ENCODE data around the gene FAM210A. TPM values are rescaled to one million over a fixed set of nuclear protein-coding genes. Genes with fewer than 3 reads are reported as not detected.

The FAM210A gene
- total RNA-seq, 1 donor from 2014 or later, result 27.7 TPM

DNA sequence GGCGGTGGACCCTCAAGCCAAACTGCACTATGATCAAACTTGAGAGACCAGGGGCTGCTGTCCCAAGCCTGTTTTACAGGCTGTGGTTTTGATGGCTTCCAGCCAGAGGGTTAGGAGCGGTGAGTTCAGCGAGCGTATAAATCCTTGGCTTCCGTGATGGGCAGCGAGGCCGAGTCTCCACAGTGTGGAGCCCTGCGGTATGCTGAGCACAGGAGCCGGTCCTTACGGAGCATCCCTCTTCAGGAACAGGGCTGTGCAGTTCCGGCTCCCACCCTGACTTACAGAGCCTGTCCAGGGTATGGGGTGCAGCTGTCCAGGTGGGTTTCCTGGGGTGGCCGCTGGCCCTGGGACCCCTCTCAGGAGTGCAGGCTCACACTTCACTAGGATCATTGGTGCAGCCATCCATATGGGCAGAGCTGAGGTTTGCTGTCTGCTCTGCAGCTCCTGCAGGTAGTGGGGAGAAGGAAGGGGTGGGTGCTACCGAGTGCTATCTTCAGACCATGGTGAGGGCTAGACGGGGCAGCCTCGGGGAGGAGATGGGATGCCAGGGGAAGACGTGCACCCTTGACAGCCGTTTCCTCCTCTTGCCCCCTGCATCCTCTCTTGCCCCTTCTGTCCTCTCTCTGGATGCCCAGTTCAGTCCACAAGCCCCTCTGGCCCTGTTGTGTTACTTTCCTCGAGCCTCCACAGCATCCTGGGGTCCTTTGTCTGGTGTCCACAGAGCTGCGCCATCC lies 104.3 kb downstream of the FAM210A start:
- Mint-ChIP-seq H3K36me3 (ENCODE audit: low read depth) (no peaks in the 10 kb centered on the region), H3K9me3 (no peaks in the 10 kb centered on the region), H3K27ac (no peak overlapping the region), H3K27me3 (ENCODE audit: insufficient read depth) (no peaks in the 10 kb centered on the region), H3K4me3 (no peak overlapping the region), H3K4me1 (ENCODE audit: low read depth) (peaks cover 20% of the 10 kb centered on the region)
- no peak for DNase-seq (ENCODE audit: low spot score)
- intact Hi-C loops (cut with micrococcal nuclease), result no loop called here

GRCh38 chr18:13621446-13621849 lies 104.9 kb downstream of the FAM210A start:
- H3K27me3 Mint-ChIP-seq (ENCODE audit: insufficient read depth), result no peaks in the 10 kb centered on the region
- H3K27ac Mint-ChIP-seq, result no peak overlapping the region
- no peaks in the 10 kb centered on the region for H3K36me3 Mint-ChIP-seq (ENCODE audit: low read depth)
- DNase-seq (ENCODE audit: low spot score), result no peak
- no peaks in the 10 kb centered on the region for H3K9me3 Mint-ChIP-seq
- no peak overlapping the region for H3K4me3 Mint-ChIP-seq
- intact Hi-C loops (cut with micrococcal nuclease), result no loop called here
- peaks cover 23% of the 10 kb centered on the region for H3K4me1 Mint-ChIP-seq (ENCODE audit: low read depth)

DNA sequence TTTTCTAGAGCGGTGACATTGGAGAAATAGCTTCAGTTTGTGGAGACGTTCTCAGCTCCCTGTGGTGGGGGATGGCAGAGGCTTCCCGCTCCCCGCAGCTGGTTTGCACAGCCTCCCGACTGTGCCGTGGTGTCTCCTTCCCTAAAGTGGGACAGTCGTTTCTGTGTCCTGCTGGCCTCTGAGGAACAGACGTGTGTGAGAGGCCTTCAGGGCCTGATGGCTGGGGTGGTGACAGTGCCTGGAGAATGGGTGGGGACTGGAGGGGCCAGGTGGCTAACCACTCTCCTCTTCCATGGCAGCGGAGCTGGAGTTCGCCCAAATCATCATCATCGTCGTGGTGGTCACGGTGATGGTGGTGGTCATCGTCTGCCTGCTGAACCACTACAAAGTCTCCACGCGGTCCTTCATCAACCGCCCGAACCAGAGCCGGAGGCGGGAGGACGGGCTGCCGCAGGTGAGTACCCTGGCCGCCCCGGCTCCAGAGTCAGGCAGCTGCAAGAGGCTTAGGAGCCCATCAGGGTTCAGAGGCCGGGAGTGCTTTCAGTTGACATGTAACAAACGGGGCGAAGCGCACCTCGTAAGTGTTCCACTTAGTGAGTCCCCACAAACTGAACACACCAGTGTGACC lies 105.4 kb downstream of the FAM210A start:
- H3K27ac Mint-ChIP-seq, result no peak overlapping the region
- no peaks in the 10 kb centered on the region for H3K27me3 Mint-ChIP-seq (ENCODE audit: insufficient read depth)
- H3K4me3 Mint-ChIP-seq, result no peak overlapping the region
- intact Hi-C loops (cut with micrococcal nuclease), result no loop called here
- H3K4me1 Mint-ChIP-seq (ENCODE audit: low read depth), result peaks cover 23% of the 10 kb centered on the region
- no peak for DNase-seq (ENCODE audit: low spot score)
- H3K9me3 Mint-ChIP-seq, result no peaks in the 10 kb centered on the region
- no peaks in the 10 kb centered on the region for H3K36me3 Mint-ChIP-seq (ENCODE audit: low read depth)

DNA sequence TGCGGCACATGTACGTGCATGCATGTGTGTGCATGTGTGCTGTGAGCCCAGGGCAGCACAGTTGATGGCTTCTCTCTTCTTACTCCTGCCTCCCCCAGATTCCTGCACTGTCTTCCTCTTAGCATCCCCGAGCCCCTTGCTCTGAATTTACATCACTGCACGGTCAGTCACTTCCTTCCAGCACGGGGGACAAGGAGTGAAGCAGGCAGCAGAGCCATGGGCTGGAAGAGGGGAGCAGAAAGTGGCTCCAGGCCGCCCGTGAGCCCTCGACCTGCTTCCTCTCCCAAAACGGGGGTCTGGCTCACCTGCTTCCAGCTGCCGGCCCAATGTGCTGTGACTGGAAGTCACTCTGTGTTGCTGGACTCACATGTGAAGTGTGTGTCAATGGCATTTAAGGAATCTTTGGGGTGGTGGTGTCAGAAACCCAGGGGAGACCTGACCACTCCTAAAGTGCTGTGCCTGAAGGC lies 106.1 kb downstream of the FAM210A start:
- Mint-ChIP-seq H3K9me3 (no peaks in the 10 kb centered on the region), H3K4me1 (ENCODE audit: low read depth) (peaks cover 29% of the 10 kb centered on the region), H3K36me3 (ENCODE audit: low read depth) (no peaks in the 10 kb centered on the region), H3K4me3 (no peak overlapping the region), H3K27ac (no peak overlapping the region), H3K27me3 (ENCODE audit: insufficient read depth) (no peaks in the 10 kb centered on the region)
- intact Hi-C loops (cut with micrococcal nuclease), result no loop called here
- no peak for DNase-seq (ENCODE audit: low spot score)

DNA sequence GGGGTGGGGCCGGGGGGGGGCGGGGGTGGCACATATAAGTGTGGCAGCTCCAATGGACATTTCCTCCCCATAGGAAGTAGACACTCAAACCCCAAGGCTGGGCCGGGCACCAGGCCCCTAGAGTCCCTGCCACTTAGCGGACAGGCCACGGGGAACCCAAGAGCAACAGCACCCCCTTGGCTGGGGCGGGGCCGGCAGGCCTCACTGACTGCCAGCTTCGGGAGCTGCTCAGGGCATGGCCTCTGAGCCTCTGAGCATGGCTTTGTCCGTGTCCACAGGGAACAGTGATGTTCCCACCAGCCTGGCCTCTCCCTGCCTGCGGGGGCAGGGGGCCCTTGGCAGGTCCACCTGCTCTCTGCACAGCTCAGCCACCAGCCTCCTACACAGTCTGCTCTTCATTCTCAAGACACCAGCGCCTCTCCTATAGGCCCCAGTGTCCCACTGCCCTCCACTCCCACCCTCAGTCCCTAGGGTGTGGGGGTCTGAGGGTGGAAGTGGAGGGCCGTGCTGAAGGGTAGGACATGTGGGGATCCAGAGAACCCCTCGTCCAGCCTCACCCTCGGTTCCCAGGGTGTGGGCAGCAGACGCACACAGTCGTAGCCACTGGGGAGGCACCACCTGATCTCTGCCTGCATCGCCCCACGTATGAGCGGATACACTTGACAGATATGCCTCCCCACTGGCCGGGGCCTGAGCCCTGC lies 106.7 kb downstream of the FAM210A start:
- Mint-ChIP-seq H3K4me1 (ENCODE audit: low read depth) (peaks cover 35% of the 10 kb centered on the region), H3K36me3 (ENCODE audit: low read depth) (peaks cover 4% of the 10 kb centered on the region), H3K27ac (no peak overlapping the region), H3K9me3 (no peaks in the 10 kb centered on the region), H3K27me3 (ENCODE audit: insufficient read depth) (no peaks in the 10 kb centered on the region), H3K4me3 (no peak overlapping the region)
- no peak for DNase-seq (ENCODE audit: low spot score)
- intact Hi-C loops (cut with micrococcal nuclease), result no loop called here

DNA sequence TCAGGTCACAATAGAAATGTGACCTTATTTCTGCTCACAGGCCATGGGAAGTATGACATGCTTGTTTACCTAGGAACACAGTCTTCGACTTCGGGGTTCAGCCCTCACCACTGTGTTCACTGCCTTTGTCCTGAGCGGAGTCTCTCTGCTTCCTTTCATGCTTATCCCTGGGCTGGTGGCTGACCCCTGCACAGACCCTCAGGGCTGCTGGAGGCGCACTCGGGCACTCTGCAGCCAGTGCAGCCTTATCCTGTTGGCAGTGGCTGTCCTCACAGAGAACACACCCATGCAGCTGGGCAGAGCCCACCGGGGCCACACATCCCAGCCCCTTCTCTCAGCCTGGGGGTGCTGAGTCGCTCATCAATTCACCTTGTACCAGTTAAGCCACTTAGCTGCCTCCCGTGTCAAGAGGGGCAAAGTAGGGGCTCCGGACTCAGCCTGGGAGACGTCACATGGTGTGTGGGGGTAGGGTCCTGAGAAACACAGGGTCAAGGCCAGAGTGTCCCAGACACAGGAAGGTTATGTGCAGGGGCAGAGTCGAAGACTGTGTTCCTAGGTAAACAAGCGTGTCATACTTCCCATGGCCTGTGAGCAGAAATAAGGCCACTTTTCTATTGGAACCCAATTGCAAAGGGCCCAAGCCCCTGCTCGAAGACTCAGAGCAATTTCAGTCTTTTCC lies 107.5 kb downstream of the FAM210A start:
- intact Hi-C loops (cut with micrococcal nuclease), result no loop called here
- H3K36me3 Mint-ChIP-seq (ENCODE audit: low read depth), result peaks cover 6% of the 10 kb centered on the region
- peaks cover 42% of the 10 kb centered on the region for H3K4me1 Mint-ChIP-seq (ENCODE audit: low read depth)
- H3K4me3 Mint-ChIP-seq, result no peak overlapping the region
- DNase-seq (ENCODE audit: low spot score), result no peak
- H3K27me3 Mint-ChIP-seq (ENCODE audit: insufficient read depth), result no peaks in the 10 kb centered on the region
- H3K9me3 Mint-ChIP-seq, result no peaks in the 10 kb centered on the region
- H3K27ac Mint-ChIP-seq, result no peak overlapping the region

- H3K9me3 Mint-ChIP-seq, result no peaks in the 10 kb centered on the region
- H3K4me1 Mint-ChIP-seq (ENCODE audit: low read depth), result peaks cover 51% of the 10 kb centered on the region
- peak overlapping the region; percentile 19 for H3K27ac Mint-ChIP-seq
- peaks cover 1% of the 10 kb centered on the region for H3K27me3 Mint-ChIP-seq (ENCODE audit: insufficient read depth)
- intact Hi-C loops (cut with micrococcal nuclease), result loop anchor here (1.0 kb wide), 1 partner anchor 56 kb away; no protein-coding TSS in a partner anchor
- H3K4me3 Mint-ChIP-seq, result no peak overlapping the region
- peaks cover 6% of the 10 kb centered on the region for H3K36me3 Mint-ChIP-seq (ENCODE audit: low read depth)
- no peak for DNase-seq (ENCODE audit: low spot score)
Measured at GRCh38 chr18:13617826-13618515, 108.4 kb downstream of the FAM210A start.

DNA sequence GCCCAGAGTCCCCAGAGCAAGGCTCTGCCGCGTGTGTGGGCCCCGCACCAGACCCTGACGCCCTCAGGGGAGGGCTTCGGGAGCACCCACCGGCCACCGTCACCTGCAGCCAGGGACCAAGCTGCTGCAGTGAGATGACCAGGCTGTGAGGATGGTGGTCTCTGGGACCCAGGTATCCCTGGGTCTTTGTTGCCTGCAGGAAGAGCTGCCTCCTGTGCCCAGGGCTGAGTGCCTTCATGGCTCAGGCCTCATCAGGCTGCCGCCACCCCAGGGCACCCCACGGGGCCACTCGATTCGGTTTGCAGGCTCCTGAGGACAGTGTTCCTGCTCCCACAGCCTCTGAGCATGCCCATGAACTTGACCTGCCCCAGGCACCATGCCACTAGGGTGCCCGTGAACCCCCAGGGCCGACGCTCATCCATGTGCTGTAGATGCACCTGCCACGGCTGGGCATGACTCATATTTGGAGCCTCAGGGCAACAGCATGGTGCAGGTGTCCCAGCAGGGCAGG lies 109.8 kb downstream of the FAM210A start:
- Mint-ChIP-seq H3K4me3 (peak overlapping the region; percentile 83), H3K36me3 (ENCODE audit: low read depth) (peaks cover 6% of the 10 kb centered on the region), H3K4me1 (ENCODE audit: low read depth) (peaks cover 65% of the 10 kb centered on the region), H3K27ac (peak overlapping the region; percentile 96), H3K27me3 (ENCODE audit: insufficient read depth) (peaks cover 1% of the 10 kb centered on the region), H3K9me3 (no peaks in the 10 kb centered on the region)
- intact Hi-C loops (cut with micrococcal nuclease), result loop anchor here (1.0 kb wide), 1 partner anchor 54 kb away; no protein-coding TSS in a partner anchor
- no peak for DNase-seq (ENCODE audit: low spot score)

- Mint-ChIP-seq H3K27ac (peak overlapping the region; percentile 96), H3K9me3 (no peaks in the 10 kb centered on the region), H3K4me1 (ENCODE audit: low read depth) (peaks cover 71% of the 10 kb centered on the region), H3K27me3 (ENCODE audit: insufficient read depth) (peaks cover 1% of the 10 kb centered on the region), H3K36me3 (ENCODE audit: low read depth) (peaks cover 6% of the 10 kb centered on the region), H3K4me3 (peak overlapping the region; percentile 83)
- no peak for DNase-seq (ENCODE audit: low spot score)
- intact Hi-C loops (cut with micrococcal nuclease), result no loop called here
Measured at GRCh38 chr18:13616041-13616440, 110.3 kb downstream of the FAM210A start.

- Mint-ChIP-seq H3K9me3 (no peaks in the 10 kb centered on the region), H3K36me3 (ENCODE audit: low read depth) (peaks cover 6% of the 10 kb centered on the region), H3K27ac (peak overlapping the region; percentile 96), H3K27me3 (ENCODE audit: insufficient read depth) (peaks cover 1% of the 10 kb centered on the region), H3K4me1 (ENCODE audit: low read depth) (peaks cover 75% of the 10 kb centered on the region), H3K4me3 (peak overlapping the region; percentile 83)
- DNase-seq (ENCODE audit: low spot score), result no peak
- intact Hi-C loops (cut with micrococcal nuclease), result loop anchor here (1.0 kb wide), 1 partner anchor 349 kb away; no protein-coding TSS in a partner anchor
Measured at GRCh38 chr18:13615432-13615861, 110.9 kb downstream of the FAM210A start.

GRCh38 chr18:13614641-13615288 lies 111.6 kb downstream of the FAM210A start:
- Mint-ChIP-seq H3K4me1 (ENCODE audit: low read depth) (peaks cover 75% of the 10 kb centered on the region), H3K27ac (peak overlapping the region; percentile 96), H3K9me3 (no peaks in the 10 kb centered on the region), H3K4me3 (peak overlapping the region; percentile 83), H3K36me3 (ENCODE audit: low read depth) (peaks cover 6% of the 10 kb centered on the region), H3K27me3 (ENCODE audit: insufficient read depth) (peaks cover 1% of the 10 kb centered on the region)
- peak; percentile 26 for DNase-seq (ENCODE audit: low spot score)
- intact Hi-C loops (cut with micrococcal nuclease), result loop anchor here (1.0 to 5.0 kb wide), 3 partner anchors 348 to 477 kb away; partner anchors contain the start of gene LDLRAD4
